ENCODE measurements around the gene FNDC3B.
"Not testable (repeated sequence)": the region's sequence is repeated elsewhere in the genome, so short reads cannot be mapped to it uniquely, and the experiment has no call there.

Gene FNDC3B

DNA sequence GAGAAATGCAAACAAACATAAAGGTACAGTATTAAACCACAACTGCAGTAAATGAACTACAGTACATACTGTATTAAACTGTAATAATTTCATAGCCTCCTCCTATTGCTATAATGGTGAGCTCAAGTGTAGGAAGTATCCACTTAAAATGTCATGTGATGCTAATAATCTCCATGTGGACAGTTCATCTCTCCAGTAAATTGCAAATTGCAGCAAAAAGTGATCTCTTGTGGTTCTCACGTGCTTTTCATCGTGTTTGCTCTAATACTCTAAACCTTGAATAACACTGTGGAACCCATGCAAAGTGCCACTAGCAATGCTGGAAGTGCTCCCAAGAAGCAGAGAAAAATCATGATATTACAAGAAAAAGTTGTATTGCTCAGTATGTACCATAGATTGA is 9.2 kb upstream of the FNDC3B start:
- no peak for DNase-seq (ENCODE audit: insufficient read length, low spot score)
- no peak for FAIRE-seq

DNA sequence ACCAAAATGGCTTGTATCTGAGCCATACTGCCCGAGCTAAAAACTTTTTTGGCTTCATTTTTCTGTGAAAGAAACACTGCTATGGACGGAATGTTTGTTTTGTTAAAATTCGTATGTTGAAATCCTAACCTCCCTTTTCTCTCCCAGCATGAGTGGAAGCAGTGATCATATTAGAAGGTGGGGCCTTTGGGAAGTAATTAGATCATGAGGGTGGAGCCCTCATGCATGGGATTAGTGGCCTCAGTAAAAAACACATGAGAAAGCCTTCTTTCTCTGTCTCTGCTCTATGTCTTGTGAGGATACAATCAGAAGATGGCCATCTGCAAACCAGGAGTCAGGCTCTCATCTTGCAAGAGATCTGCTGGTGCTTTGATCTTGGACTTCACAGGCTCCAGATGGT is 7.4 kb upstream of the FNDC3B start:
- no peak for FAIRE-seq
- DNase-seq (ENCODE audit: insufficient read length, low spot score), result no peak

DNA sequence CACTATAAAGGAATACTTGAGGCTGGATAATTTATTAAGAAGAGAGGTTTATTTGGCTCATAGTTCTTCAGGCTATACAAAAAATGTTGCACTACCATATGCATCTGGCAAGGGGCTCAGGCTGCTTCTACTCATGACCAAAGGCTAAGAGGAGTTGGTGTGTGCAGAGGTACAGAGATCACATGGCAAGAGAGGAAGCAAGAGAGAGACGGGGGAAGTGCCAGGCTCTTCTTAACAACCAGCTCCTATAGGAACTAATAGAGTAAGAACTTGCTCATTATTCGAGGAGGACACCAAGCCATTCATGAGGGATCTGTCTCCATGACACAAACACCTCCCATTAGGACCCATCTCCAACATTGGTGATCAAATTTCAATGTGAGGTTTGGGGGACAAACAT is 6.0 kb upstream of the FNDC3B start:
- DNase-seq (ENCODE audit: insufficient read length, low spot score) (no peak), FAIRE-seq (no peak)

DNA sequence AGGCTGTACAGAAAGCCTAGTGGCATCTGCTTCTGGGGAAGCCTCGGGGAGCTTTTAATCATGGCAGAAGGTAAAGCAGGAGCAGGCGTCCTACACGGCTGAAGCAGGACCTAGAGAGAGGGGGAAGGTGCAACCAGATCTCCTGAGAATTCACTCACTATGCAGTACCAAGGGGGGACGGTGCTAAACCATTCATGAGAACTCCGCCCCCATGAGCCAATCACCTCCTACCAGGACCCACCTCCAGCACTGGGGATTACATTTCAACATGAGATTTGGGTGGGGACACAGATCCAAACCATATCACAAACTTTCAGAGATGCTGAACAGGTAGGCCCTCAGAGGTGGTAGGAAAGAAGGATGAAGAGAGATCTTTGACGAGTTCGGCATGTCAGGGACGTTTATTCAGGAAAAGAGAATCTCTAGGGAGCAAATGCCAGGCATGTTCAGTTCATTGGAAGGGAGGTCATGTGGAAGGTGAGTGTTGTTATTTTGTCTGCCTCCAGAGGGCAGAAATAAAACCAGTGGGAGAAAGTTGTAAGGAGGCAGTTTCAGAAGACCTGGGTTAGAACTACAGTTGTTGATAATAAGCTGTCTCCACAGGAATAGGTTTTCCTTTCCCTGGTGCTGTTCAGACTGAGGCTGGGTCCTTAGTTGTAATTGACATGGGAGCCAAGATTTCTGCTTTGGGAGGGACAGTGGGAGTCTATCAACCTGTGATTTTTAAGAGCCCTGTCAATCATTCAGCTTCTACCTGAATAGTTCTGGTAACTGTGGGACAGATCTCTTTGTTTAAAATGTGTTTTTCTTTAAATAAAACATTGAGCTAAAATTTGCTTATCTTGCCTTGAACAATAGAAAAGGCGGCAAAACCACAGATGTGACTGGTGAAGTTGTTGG is 4.3 kb upstream of the FNDC3B start:
- FAIRE-seq (peak; percentile 61), DNase-seq (ENCODE audit: insufficient read length, low spot score) (no peak)

DNA sequence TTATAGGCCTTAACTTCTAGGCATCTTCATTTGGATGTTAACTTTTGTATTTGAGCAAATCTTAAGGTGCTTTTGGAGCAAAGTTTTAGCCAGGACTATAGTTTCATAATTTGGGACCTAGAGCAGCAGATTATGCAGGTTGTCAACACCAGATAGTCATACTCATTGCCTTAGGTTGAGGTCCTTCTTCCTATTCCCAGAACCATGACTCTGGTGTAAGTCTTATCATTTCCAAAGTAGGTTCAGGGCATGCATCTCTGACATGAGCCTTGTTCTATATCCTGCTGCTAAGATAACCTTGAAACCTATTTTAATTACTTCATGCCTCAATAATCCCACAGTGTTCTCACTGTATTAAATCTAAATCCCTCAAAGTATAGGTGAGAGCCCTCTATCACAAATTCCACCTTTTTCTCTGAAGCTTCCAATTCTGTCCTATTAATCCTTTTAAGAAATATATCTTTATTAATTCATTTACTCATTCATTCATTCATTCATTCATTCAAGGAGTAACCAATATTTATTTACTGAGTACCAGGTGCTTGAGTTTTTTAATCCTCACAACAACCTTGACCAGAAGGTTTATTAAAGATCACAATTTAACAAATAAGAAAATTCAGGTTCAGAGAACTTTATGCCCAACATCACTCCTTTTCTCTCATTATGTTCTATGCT is 2.7 kb upstream of the FNDC3B start:
- DNase-seq (ENCODE audit: insufficient read length, low spot score) (no peak), FAIRE-seq (peak; percentile 39)

DNA sequence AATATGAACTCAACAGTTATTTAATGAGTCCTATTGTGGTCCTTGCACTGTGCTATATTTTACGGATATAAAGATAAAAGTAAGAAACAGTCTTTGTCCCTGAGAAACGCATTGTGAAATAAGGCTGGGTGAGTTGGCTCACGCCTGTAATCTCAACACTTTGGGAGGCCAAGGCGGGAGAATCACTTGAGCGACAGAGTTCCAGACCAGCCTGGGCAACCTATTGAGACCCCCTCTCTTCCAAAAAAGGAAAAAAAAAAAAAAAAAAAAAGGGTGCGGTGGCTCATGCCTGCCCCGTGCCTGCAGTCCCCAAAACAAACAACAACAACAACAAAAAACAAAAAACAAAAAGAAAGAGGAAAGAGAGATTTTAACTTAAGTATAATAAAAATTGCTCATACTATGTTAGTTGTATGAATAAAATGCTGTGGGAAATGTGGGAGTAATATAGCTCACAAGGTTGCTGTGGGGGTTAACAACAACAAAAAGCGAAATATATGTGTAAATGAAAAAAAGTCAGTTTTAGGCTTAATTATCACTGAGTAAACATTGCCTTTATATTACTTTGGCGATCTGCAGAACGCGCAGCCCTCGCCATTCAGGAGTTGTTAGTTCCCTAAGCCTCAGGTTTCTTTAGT is 461 bp upstream of the FNDC3B start:
- DNase-seq (ENCODE audit: insufficient read length, low spot score) (no peak), FAIRE-seq (no peak)

DNA sequence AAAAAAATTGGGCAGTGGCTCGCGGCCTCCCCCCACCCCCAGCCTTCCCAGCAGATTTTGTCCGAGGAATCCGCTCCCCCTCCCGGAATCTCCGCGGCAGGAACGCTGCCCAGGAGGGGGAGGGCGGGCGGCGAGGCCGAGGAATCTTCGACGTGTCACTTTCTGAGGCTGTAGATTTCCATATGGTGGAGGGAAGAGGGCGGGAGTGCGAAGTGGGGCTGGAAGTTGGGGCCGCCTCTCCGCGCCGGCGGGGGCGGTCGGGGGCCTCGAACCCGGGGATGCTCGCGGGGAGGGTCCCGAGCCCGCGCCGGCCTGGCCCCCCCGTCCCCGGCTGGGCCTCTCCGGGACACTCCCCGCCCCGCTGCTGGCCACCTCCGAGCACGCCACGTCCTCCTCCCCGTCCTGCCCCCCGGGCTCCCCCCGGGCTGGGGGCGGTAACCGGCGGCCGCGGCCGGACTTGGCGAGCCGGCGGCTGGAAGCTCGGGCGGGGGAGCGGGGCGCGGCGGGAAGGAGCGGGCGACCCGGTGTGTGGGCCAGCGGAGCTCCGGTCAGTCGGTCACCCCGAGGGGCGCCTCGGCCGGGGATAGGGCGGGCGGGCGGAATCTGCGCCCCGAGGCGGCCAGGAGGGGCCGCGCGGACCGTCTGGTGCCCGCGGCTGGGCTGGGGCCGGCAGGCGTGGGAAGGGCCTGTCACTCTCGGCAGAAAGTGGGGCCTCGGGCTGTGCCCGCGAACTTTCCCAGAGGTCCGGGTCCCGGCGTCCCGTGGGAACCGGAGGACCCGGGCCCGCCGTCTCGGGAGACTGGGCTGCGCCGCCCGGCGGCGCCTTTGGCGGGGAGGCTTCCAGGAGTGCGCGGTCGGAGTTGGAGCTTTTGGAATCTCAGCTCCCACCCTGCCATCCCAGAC is 951 bp downstream of the FNDC3B start:
- no peak for FAIRE-seq
- peak; percentile 14 for DNase-seq (ENCODE audit: insufficient read length, low spot score)

DNA sequence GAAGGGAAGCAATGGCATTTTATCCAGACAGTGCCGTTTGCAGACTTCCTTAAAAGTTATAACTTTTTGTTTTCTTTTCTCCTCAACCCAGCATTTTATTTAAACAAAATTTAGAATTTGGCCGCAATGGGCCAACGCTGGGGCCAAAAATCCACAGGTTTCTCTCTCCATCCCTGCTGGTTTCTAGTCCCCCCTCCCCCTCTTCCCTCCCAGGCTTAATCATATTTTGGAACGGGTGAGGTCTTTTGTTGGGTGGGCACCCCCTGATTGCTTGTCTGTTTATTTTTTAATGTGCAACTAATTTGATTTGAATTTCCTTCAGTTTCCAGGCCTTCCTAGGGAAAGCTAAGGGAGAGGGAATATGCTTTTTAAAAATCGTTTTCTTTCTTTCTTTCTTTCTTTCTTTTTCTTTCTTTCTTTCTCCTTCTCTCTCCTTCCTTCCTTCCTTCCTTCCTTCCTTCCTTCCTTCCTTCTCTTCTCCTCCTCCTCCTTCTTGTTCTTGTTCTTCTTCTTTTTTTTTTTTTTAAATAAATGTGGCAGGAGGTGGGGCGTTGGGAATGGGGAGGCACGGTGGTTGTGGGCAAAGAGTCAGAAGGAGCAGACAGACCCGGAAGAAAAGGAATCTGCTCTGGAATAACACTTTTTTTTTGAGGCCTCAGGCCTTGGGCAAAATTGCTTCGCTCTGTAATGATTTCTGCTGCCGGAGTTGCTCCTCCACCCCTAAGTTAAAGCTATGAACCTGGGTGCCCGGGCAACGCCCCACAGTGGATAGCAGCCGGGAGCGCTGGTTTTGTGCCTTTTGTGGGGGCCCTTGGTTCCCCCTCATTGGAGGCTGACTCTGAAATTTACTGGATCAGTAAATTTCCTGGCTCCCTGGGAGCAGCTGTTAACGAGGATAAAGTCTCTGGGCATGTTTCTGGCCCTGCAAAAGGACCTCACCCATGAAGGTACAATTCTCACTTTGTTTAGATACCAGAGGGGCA is 1.9 kb downstream of the FNDC3B start:
- FAIRE-seq, result no peak

DNA sequence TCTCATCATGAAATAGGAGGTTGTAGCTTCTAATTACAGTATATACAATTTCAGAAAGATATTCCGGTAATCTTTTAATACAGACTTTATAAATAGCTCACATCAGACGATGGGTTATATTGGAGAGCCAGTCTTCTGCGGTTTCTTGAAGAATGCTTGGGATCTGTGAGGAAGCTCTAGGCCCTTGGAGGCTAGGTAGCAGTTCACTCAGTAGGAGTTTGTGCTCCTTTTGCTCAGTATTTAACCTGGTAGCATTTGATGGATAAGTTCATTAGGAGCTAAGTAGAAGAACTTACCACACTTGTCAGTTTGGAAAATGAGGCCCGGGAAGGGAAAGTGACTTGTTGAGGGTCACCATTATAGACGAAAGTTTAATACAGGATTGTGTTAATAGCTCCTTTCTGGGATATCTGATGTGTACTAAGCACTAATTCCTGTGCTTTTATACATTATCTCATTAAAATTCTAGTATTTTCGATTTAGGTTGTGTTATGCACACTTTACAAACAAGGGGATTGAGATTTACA is 2.8 kb downstream of the FNDC3B start:
- no peak for FAIRE-seq
- DNase-seq (ENCODE audit: insufficient read length, low spot score), result no peak

More for the DNA sequence above, 1.9 kb downstream of the FNDC3B start:
- DNase-seq (ENCODE audit: insufficient read length, low spot score), result no peak

DNA sequence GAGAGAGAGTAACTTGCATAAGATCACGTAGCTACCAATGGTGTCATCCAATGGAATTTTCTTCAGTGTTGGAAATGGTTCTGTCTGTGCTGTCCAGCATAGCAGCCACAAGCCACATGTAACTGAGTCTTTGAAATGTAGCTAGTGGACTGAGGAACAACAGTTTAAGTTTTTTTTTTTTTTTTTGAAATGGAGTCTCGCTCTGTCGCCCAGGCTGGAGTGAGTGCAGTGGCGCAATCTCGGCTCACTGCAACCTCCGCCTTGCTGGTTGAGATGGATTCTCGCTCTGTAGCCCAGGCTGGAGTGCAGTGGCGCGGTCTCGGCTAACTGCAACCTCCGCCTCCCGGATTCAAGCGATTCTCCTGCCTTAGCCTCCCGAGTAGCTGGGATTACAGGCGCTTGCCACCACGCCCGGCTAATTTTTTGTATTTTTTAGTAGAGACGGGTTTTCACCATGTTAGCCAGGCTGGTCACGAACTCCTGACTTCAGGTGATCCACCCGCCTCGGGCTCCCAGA is 3.3 kb downstream of the FNDC3B start:
- not testable (repeated sequence) for DNase-seq (ENCODE audit: insufficient read length, low spot score); FAIRE-seq

DNA sequence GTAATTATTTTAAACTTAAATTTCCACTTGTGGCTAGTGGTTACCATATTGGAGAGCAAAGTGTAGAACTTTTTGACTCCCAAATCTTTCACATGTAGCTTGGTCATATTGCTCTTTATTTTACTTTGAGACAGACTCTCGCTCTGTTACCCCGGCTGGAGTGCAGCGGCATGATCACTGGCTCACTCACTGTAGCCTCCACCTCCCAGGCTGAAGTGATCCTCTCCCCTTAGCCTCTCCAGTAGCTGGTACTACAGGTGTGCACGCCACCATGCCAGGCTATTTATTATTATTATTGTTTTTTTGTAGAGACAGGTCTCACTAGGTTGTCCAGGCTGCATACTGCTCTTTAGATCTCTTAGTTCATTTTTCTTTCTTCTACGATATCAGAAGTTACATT is 3.9 kb downstream of the FNDC3B start:
- no peak for FAIRE-seq

DNA sequence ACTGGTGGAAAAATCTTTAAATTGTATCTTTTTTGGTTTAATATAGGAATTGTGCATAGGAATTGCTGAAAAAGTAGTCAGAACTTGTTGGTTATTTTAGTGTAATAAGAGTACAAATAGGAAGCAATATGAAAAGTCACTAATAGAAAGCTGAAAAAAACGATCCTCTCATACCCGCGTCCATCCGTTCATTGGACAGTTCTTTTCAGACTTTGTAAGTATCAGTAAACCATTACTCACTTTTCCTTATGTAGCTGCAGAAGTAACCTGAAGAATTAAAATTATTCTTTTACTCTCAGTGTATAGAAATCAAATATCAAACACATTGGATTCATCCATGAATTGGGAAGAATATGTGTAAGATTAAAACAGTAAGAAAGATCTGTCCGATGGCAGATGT is 4.4 kb downstream of the FNDC3B start:
- FAIRE-seq (no peak), DNase-seq (ENCODE audit: insufficient read length, low spot score) (no peak)

More for the DNA sequence above, 3.9 kb downstream of the FNDC3B start:
- DNase-seq (ENCODE audit: insufficient read length, low spot score), result no peak

DNA sequence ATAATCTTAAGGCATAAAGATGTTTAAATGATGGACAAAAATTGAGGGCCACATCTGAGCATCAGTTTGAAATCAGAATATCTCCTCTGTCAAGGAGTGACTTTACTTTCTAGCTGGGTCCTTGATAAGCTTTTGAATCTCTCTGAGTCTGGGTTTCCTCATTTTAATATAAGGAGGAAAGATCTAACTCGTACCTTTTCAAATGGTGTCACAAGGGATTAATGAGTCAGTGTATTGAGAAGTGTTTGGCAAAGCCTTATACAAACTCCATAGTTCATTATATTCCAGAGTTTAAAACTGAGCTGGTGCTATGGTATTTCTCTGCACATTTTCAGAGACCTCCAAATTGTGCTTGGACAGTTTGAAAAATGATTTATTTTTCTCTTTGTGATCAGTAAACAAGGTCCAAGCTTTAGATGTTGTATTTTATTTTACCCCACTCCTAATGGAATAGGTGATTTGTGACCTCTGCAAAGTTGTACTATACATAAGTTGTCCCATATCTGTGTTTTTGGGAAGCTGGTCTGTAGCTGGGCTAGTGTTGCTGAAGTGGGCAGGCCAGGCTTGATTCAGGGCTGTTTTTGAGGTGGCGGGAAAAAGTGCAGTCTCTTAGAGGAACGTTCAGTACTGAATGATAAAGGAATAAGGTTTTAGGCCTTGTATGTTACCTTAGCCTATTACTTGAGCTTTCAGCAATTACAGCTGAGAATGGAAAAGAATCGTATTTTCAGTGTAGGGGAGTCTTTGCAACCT is 5.6 kb downstream of the FNDC3B start:
- no peak for FAIRE-seq
- DNase-seq (ENCODE audit: insufficient read length, low spot score), result no peak

DNA sequence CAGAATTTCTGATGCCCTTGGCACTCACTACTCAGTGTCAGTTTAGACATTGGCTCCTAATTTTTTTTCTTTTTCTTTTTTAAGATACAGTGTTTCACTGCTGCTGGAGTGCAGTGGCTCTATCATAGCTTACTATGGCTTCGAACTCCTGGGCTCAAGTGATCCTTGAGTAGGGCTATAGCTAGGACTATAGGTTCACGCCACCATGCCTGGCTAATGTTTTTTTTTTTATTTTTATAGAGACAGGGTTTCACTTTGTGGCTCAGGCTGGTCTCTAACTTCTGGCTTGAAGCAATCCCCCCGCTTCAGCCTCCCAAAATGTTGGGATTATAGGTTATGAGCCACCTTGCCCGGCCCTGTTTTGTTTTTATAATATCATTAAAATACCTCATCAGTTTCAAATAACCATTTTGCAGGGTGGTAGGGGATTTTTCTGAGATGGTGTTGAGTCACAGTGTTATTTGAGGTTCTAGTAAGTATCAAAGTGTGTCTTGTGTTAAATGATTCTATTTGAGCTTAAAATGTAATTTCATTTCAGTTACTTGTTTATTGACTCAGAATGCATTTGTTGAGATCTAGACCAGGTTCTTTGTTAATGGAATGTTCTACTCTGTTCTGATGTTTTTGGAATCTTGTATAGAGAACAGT is 7.0 kb downstream of the FNDC3B start:
- FAIRE-seq (no peak), DNase-seq (ENCODE audit: insufficient read length, low spot score) (no peak)

DNA sequence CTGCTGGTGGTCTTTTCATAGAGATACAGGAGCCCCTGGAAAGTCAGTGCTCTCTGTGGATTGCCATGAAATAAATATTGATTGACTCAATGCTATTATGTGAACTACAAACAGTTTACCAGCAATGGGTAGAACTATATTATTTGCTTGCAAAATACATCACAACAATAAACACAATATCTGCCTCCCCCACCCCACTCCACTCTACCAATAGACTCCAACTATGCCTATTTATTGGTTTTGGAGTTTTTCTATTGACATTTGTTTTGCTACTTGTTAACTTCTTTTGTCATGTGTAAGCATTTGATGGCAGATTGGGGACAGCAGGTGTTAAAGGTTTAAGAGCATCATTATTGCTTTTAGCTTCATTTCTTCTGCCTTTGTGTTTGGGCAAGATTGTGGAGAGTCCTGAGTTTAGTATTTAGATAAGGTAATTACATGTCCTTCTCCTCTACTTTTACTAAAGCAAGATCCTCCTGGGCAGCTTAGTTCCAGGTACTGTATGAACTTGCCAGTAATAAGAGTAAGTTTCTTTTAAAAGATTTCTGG is 8.3 kb downstream of the FNDC3B start:
- DNase-seq (ENCODE audit: insufficient read length, low spot score), result no peak
- peak; percentile 51 for FAIRE-seq

DNA sequence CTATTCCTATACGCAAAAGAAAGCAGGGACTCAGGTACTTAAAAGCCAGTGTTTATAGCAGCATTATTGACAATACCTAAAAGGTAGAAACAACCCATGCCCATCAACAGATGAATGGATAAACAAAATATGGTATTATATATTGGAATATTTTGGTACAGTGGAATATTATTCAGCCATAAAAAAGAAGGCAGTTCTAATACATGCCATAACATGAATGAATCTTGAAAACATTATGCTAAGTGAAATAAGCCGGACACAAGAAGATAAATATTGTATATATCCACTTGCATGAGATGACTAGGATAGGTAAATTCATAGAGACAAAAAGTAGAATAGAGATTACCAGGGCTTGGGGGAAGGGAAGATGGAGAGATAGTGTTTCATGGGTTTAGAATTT is 9.2 kb downstream of the FNDC3B start:
- no peak for DNase-seq (ENCODE audit: insufficient read length, low spot score)
- no peak for FAIRE-seq

DNA sequence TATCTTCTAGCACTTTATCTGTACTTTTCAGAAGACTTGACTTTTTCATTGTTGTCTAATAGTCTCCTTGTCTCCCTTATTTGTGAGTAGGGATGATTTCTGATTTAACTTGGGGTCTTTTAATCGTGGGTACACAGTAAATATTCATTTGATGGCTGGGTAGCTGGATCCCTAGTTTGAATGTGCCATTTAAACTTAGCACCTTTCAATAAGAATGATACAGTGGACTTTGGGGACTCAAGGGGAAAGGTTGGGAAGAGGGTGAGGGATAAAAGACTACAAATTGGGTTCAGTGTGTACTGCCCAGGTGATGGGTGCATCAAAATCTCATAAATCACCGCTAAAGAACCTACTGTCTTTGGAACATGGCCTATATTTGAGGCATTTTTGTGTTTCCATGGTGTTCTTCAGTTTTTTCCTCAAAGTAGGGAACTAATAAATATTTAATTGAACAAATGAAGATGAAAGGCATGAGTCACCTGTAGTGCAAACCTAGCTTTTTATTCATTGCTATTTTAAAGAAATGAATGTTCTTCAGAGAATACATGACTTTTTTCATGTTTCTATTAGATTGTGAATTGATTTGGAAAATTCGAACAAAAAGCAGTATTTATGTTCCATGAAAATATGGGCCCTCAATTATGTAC is 12.1 kb downstream of the FNDC3B start:
- DNase-seq (ENCODE audit: insufficient read length, low spot score), result no peak
- FAIRE-seq, result no peak

Data from GM19239 (cell line).